ENCODE measurements around the gene NOL4.
"Not testable (repeated sequence)": the region's sequence is repeated elsewhere in the genome, so short reads cannot be mapped to it uniquely, and the experiment has no call there.

Gene NOL4

GRCh38 chr18:34224423-34225217, at the start of gene NOL4:
Gene NOL4, minus strand, starts transcription at chr18:34224913. Its CDS starts 1,660 bp downstream, at chr18:34223253.
- DNase-seq, result peak; percentile 5

GRCh38 chr18:34266029-34266428, 41.3 kb upstream of the NOL4 start:
- DNase-seq, result not testable (repeated sequence)

GRCh38 chr18:34261865-34262780, 37.4 kb upstream of the NOL4 start:
- DNase-seq, result no peak

- no peak for DNase-seq
These were observed 33.5 kb upstream of the NOL4 start for GRCh38 chr18:34258176-34258575.

- DNase-seq, result no peak
These were observed 27.2 kb upstream of the NOL4 start for GRCh38 chr18:34251919-34252318.

GRCh38 chr18:34248727-34249126, 24.0 kb upstream of the NOL4 start:
- no peak for DNase-seq

GRCh38 chr18:34242739-34243138, 18.0 kb upstream of the NOL4 start:
- no peak for DNase-seq

GRCh38 chr18:34233781-34234388, 9.2 kb upstream of the NOL4 start:
- not testable (repeated sequence) for DNase-seq

GRCh38 chr18:34225218-34225553, 473 bp upstream of the NOL4 start:
- no peak for DNase-seq

- no peak for DNase-seq
These were observed 755 bp downstream of the NOL4 start for GRCh38 chr18:34223893-34224422.

- DNase-seq, result peak; percentile 2
These were observed 1.4 kb downstream of the NOL4 start for GRCh38 chr18:34223164-34223892.

GRCh38 chr18:34222307-34223163, 2.2 kb downstream of the NOL4 start:
- DNase-seq, result peak; percentile 3

GRCh38 chr18:34221971-34222306, 2.8 kb downstream of the NOL4 start:
- peak; percentile 2 for DNase-seq

- no peak for DNase-seq
These were observed 4.5 kb downstream of the NOL4 start for GRCh38 chr18:34220081-34220815.

- no peak for DNase-seq
These were observed 5.1 kb downstream of the NOL4 start for GRCh38 chr18:34219651-34220050.

GRCh38 chr18:34212511-34212910, 12.2 kb downstream of the NOL4 start:
- DNase-seq, result no peak

GRCh38 chr18:34207344-34207851, 17.3 kb downstream of the NOL4 start:
- no peak for DNase-seq

GRCh38 chr18:34203866-34204265, 20.8 kb downstream of the NOL4 start:
- DNase-seq, result no peak

GRCh38 chr18:34196256-34196655, 28.5 kb downstream of the NOL4 start:
- DNase-seq, result no peak

- no peak for DNase-seq
These were observed 30.5 kb downstream of the NOL4 start for GRCh38 chr18:34194239-34194638.

All from hematopoietic multipotent progenitor cell treated with erythropoietin and hydrocortisone succinate and interleukin-3 and kit ligand, for 4 days (in vitro differentiated cells).